ENCODE measurements around the gene STK10.

Gene STK10

GRCh38 chr5:172098046-172098445 lies 90.0 kb downstream of the STK10 start:
- no peak for ATAC-seq
- TF ChIP-seq PATZ1 (CRISPR knock-in tag; IDR thresholded peaks at IDR 0.05; ENCODE audit: borderline replicate concordance), result no peak
- TF ChIP-seq ZFP3 (CRISPR knock-in tag; IDR thresholded peaks at IDR 0.05), result no peak
- no peak for TF ChIP-seq ZNF565 (CRISPR knock-in tag; conservative IDR thresholded peaks at IDR 0.05; ENCODE audit: low read depth)
- no peak for TF ChIP-seq TSHZ2 (CRISPR knock-in tag; IDR thresholded peaks at IDR 0.05)
- no peak for TF ChIP-seq POU6F1 (CRISPR knock-in tag; IDR thresholded peaks at IDR 0.05; ENCODE audit: borderline replicate concordance, low read depth)
- TF ChIP-seq CSRNP3 (CRISPR knock-in tag; IDR thresholded peaks at IDR 0.05), result no peak
- no peak for TF ChIP-seq ZFP30 (CRISPR knock-in tag; IDR thresholded peaks at IDR 0.05)
- no peak for TF ChIP-seq ARNTL (CRISPR knock-in tag; IDR thresholded peaks at IDR 0.05; ENCODE audit: borderline replicate concordance, low read depth)
- no peak for TF ChIP-seq BACH2 (CRISPR knock-in tag; IDR thresholded peaks at IDR 0.05; ENCODE audit: borderline replicate concordance)

- no peak for TF ChIP-seq TSHZ2 (CRISPR knock-in tag; IDR thresholded peaks at IDR 0.05)
- TF ChIP-seq RARB (CRISPR knock-in tag; IDR thresholded peaks at IDR 0.05), result no peak
- no peak for ATAC-seq
Observed at GRCh38 chr5:172097356-172097755, 90.7 kb downstream of the STK10 start.

GRCh38 chr5:172096207-172096940 lies 91.7 kb downstream of the STK10 start:
- no peak for ATAC-seq
- TF ChIP-seq TOX (CRISPR knock-in tag; IDR thresholded peaks at IDR 0.05; ENCODE audit: borderline replicate concordance), result no peak
- no peak for TF ChIP-seq SNAI2 (CRISPR knock-in tag; IDR thresholded peaks at IDR 0.05)
- TF ChIP-seq ZC3H10 (CRISPR knock-in tag; IDR thresholded peaks at IDR 0.05), result no peak
- TF ChIP-seq CSRNP3 (CRISPR knock-in tag; IDR thresholded peaks at IDR 0.05), result no peak
